ENCODE measurements around the gene FLT3.
"Not testable (repeated sequence)": the region's sequence is repeated elsewhere in the genome, so short reads cannot be mapped to it uniquely, and the experiment has no call there.

The FLT3 gene

GRCh38 chr13:28100150-28101121, at the start of gene FLT3:
Gene FLT3, minus strand, starts transcription at chr13:28100576. Its CDS starts 66 bp downstream, at chr13:28100510.
- no peak for TF ChIP-seq CTCF (IDR thresholded peaks at IDR 0.05; ENCODE audit: low read depth, low read length, missing control alignments)
- no peak for DNase-seq (ENCODE audit: low read depth)
- H3K4me3 ChIP-seq (ENCODE audit: low read depth, low read length) = peak within 1 kb of the TSS; percentile 42

- no peak overlapping the region for H3K4me3 ChIP-seq (ENCODE audit: low read depth, low read length)
- DNase-seq (ENCODE audit: low read depth) = no peak
- no peak for TF ChIP-seq CTCF (IDR thresholded peaks at IDR 0.05; ENCODE audit: low read depth, low read length, missing control alignments)
These were observed 47.1 kb upstream of the FLT3 start for GRCh38 chr13:28147495-28147894.

- no peak overlapping the region for H3K4me3 ChIP-seq (ENCODE audit: low read depth, low read length)
- no peak for TF ChIP-seq CTCF (IDR thresholded peaks at IDR 0.05; ENCODE audit: low read depth, low read length, missing control alignments)
- no peak for DNase-seq (ENCODE audit: low read depth)
These were observed 44.7 kb upstream of the FLT3 start for GRCh38 chr13:28145049-28145448.

- not testable (repeated sequence) for H3K4me3 ChIP-seq (ENCODE audit: low read depth, low read length); DNase-seq (ENCODE audit: low read depth)
These were observed 41.2 kb upstream of the FLT3 start for GRCh38 chr13:28141542-28141941.

- H3K4me3 ChIP-seq (ENCODE audit: low read depth, low read length) = peak overlapping the region; percentile 80; the same call in 1 of the 2 replicates
- no peak for TF ChIP-seq CTCF (IDR thresholded peaks at IDR 0.05; ENCODE audit: low read depth, low read length, missing control alignments)
- DNase-seq (ENCODE audit: low read depth) = no peak
These were observed 40.2 kb upstream of the FLT3 start for GRCh38 chr13:28140433-28141125.

GRCh38 chr13:28138756-28139470, 38.5 kb upstream of the FLT3 start:
- DNase-seq (ENCODE audit: low read depth) = peak; percentile 79
- no peak for TF ChIP-seq CTCF (IDR thresholded peaks at IDR 0.05; ENCODE audit: low read depth, low read length, missing control alignments)
- peak overlapping the region; percentile 80 for H3K4me3 ChIP-seq (ENCODE audit: low read depth, low read length)
